Measurements from ENCODE around the gene DOCK1.
A peak's percentile ranks its signal among the peaks of the same experiment; 100 is the strongest.

The DOCK1 gene

DNA sequence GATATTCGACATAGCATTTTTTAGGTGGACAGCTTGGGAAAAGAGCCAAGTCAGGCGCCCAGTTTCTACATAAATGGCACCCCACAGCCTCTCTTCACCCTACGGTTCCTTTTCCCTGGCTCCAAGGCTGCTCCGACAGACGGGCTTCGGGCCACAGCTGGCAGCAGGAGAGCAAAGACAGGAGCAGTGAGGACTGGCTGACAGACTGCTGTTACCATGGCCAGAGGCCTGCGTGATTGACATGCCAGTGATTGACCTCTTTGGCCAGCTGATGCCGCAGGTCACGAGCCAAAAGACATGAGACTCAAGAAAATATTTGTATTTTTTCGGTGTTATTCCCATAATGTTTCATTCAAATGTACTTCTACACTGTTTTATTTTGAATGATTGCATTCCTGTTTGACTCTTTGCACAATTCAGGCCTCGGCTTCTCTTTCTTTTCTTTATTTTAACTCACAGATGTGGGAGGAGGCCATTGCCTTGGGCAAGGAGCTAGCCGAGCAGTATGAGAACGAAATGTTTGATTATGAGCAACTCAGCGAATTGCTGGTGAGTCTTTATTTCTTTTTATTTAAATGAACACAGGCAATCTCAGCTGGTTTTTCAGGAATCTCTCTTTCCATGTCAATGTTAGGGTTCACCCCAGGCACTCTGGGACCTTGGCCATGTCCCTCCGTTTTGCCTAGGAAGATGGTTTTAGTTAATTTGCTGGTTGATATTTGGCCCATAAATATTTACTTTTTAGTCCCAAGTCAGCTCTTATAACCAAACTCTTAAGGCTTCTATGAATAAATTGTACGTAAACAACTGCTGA lies 497.6 kb downstream of the DOCK1 start:
- Histone ChIP-seq H3K14ac (ENCODE audit: low read length in 2 of 2) (no peak overlapping the region), H2BK12ac (ENCODE audit: low read length in 2 of 2) (peak overlapping the region in 1 of 2 experiments; percentile 8), H3K9ac (ENCODE audit: low read length) (no peak overlapping the region), H3K4me1 (ENCODE audit: control insufficient read depth, insufficient read depth, low read depth, low read length) (peaks cover 19% of the 10 kb centered on the region), H3K4me2 (ENCODE audit: low read length, poor library complexity, severe bottlenecking) (no peak overlapping the region), H3K36me3 (ENCODE audit: control insufficient read depth in 1 of 2, insufficient read depth in 2 of 2, low read depth in 1 of 2, low read length in 2 of 2) (peaks cover 13 to 46% of the 10 kb centered on the region in 2 experiments), H3K27me3 (ENCODE audit: control insufficient read depth in 1 of 2, insufficient read depth in 1 of 2, low read length in 2 of 2) (no peaks in the 10 kb centered on the region), H2BK5ac (ENCODE audit: low read depth, low read length, poor library complexity, severe bottlenecking) (no peak overlapping the region), H3K9me3 (ENCODE audit: control insufficient read depth, low read length) (no peaks in the 10 kb centered on the region), H4K91ac (ENCODE audit: low read length) (no peak overlapping the region), H3K4me3 (ENCODE audit: insufficient read depth in 1 of 2, low read depth in 1 of 2, low read length in 2 of 2) (no peak overlapping the region), H4K8ac (ENCODE audit: low read length) (no peak overlapping the region), H3K27ac (ENCODE audit: low read length, poor library complexity, severe bottlenecking) (no peak overlapping the region), H3K4ac (ENCODE audit: low read depth in 1 of 2, low read length in 2 of 2) (no peak overlapping the region), H3K79me1 (replicated peaks; ENCODE audit: low read length, poor library complexity, severe bottlenecking) (peaks cover 2% of the 10 kb centered on the region), H2AFZ (ENCODE audit: low read depth, low read length) (no peak overlapping the region), H3K23ac (ENCODE audit: low read length in 2 of 2) (no peak overlapping the region), H2BK15ac (ENCODE audit: low read depth, poor library complexity, severe bottlenecking) (no peak overlapping the region), H2AK5ac (ENCODE audit: low read length, severe bottlenecking) (no peak overlapping the region), H2BK120ac (ENCODE audit: low read depth, low read length) (no peak overlapping the region), H3K18ac (ENCODE audit: low read depth in 1 of 2, low read length in 2 of 2) (peak overlapping the region in 1 of 2 experiments; percentile 67)
- WGBS, result 91% methylated on average over 12 of the region's 16 CpGs
- DNase-seq, result peak; percentile 52

DNA sequence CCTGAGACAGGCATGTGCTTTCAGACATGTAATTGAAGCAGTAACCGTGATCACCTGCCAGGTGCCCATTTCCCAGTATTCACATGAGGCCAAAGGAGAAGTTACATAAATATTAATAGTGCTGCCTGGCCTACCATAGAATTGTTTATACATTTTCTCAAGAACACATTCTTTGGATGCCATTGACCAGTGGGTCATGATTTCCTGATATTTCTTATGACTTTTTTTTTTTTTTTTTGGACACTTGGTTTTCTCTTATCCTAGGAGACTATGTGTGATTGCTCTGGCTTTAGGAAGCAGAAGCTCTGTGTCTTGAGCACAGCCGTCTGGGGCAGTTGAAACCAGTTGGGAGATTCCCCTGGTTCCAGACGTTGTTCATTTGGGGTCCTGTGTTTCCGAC lies 500.0 kb downstream of the DOCK1 start:
- no peak overlapping the region for H2BK120ac ChIP-seq (ENCODE audit: low read depth, low read length)
- no peaks in the 10 kb centered on the region for H3K9me3 ChIP-seq (ENCODE audit: control insufficient read depth, low read length)
- peak overlapping the region; percentile 74 for H4K8ac ChIP-seq (ENCODE audit: low read length)
- H3K4me3 ChIP-seq (ENCODE audit: insufficient read depth in 1 of 2, low read depth in 1 of 2, low read length in 2 of 2), result no peak overlapping the region
- H3K79me1 ChIP-seq (replicated peaks; ENCODE audit: low read length, poor library complexity, severe bottlenecking), result peaks cover 2% of the 10 kb centered on the region
- peak; percentile 43 for DNase-seq
- H3K23ac ChIP-seq (ENCODE audit: low read length in 2 of 2), result no peak overlapping the region
- H3K4ac ChIP-seq (ENCODE audit: low read depth in 1 of 2, low read length in 2 of 2), result peak overlapping the region in 1 of 2 experiments; percentile 1
- no peak overlapping the region for H2AFZ ChIP-seq (ENCODE audit: low read depth, low read length)
- H3K18ac ChIP-seq (ENCODE audit: low read depth in 1 of 2, low read length in 2 of 2), result peak overlapping the region in 1 of 2 experiments; percentile 68
- no peaks in the 10 kb centered on the region for H3K27me3 ChIP-seq (ENCODE audit: control insufficient read depth in 1 of 2, insufficient read depth in 1 of 2, low read length in 2 of 2)
- no peak overlapping the region for H2BK5ac ChIP-seq (ENCODE audit: low read depth, low read length, poor library complexity, severe bottlenecking)
- WGBS, result 66% methylated on average over 4 of the region's 4 CpGs
- H3K14ac ChIP-seq (ENCODE audit: low read length in 2 of 2), result no peak overlapping the region
- no peak overlapping the region for H3K9ac ChIP-seq (ENCODE audit: low read length)
- peaks cover 13% of the 10 kb centered on the region for H3K4me1 ChIP-seq (ENCODE audit: control insufficient read depth, insufficient read depth, low read depth, low read length)
- peak overlapping the region; percentile 1 for H4K91ac ChIP-seq (ENCODE audit: low read length)
- H3K27ac ChIP-seq (ENCODE audit: low read length, poor library complexity, severe bottlenecking), result peak overlapping the region; percentile 12
- peak overlapping the region in 1 of 2 experiments; percentile 68 for H2BK12ac ChIP-seq (ENCODE audit: low read length in 2 of 2)
- peak overlapping the region; percentile 69 for H2AK5ac ChIP-seq (ENCODE audit: low read length, severe bottlenecking)
- H3K4me2 ChIP-seq (ENCODE audit: low read length, poor library complexity, severe bottlenecking), result no peak overlapping the region
- H3K36me3 ChIP-seq (ENCODE audit: control insufficient read depth in 1 of 2, insufficient read depth in 2 of 2, low read depth in 1 of 2, low read length in 2 of 2), result peaks cover 12 to 62% of the 10 kb centered on the region in 2 experiments
- peak overlapping the region; percentile 56 for H2BK15ac ChIP-seq (ENCODE audit: low read depth, poor library complexity, severe bottlenecking)

DNA sequence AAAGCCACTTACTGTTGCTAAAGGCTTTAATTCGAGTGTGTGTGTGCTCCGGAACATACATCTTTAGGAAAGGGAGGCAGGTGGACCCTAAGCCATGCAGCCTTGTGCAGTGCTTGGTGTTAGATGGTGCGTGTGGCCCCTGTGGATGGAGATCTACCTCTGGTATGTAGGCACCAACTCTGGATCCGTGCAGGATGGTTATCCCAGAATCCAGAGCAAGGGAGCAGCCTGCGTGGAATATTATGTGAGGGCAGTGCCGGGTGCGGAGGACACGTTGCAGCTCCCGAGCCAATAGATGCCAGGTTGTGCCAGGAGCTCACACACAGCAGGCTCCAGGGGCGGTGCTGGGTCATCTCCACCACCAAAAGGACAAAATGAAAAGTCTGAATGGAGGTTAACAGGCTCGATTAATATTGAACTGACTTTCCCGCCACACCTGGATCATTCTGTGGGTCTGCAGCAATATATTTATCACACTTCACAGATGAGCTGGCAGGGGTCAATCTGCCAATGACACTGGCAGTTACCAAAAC lies 500.9 kb downstream of the DOCK1 start:
- peaks cover 12% of the 10 kb centered on the region for H3K4me1 ChIP-seq (ENCODE audit: control insufficient read depth, insufficient read depth, low read depth, low read length)
- H3K9me3 ChIP-seq (ENCODE audit: control insufficient read depth, low read length), result no peaks in the 10 kb centered on the region
- H3K27me3 ChIP-seq (ENCODE audit: control insufficient read depth in 1 of 2, insufficient read depth in 1 of 2, low read length in 2 of 2), result no peaks in the 10 kb centered on the region
- H2BK5ac ChIP-seq (ENCODE audit: low read depth, low read length, poor library complexity, severe bottlenecking), result no peak overlapping the region
- H3K18ac ChIP-seq (ENCODE audit: low read depth in 1 of 2, low read length in 2 of 2), result peak overlapping the region in 1 of 2 experiments; percentile 40
- H3K4me2 ChIP-seq (ENCODE audit: low read length, poor library complexity, severe bottlenecking), result no peak overlapping the region
- peak overlapping the region in 1 of 2 experiments; percentile 45 for H2BK12ac ChIP-seq (ENCODE audit: low read length in 2 of 2)
- H3K4me3 ChIP-seq (ENCODE audit: insufficient read depth in 1 of 2, low read depth in 1 of 2, low read length in 2 of 2), result no peak overlapping the region
- no peak overlapping the region for H3K23ac ChIP-seq (ENCODE audit: low read length in 2 of 2)
- WGBS, result 98% methylated on average over 12 of the region's 12 CpGs
- H4K91ac ChIP-seq (ENCODE audit: low read length), result no peak overlapping the region
- peaks cover 2% of the 10 kb centered on the region for H3K79me1 ChIP-seq (replicated peaks; ENCODE audit: low read length, poor library complexity, severe bottlenecking)
- H2AFZ ChIP-seq (ENCODE audit: low read depth, low read length), result no peak overlapping the region
- no peak overlapping the region for H3K4ac ChIP-seq (ENCODE audit: low read depth in 1 of 2, low read length in 2 of 2)
- no peak overlapping the region for H2BK15ac ChIP-seq (ENCODE audit: low read depth, poor library complexity, severe bottlenecking)
- H2BK120ac ChIP-seq (ENCODE audit: low read depth, low read length), result no peak overlapping the region
- no peak overlapping the region for H3K9ac ChIP-seq (ENCODE audit: low read length)
- no peak overlapping the region for H2AK5ac ChIP-seq (ENCODE audit: low read length, severe bottlenecking)
- peak overlapping the region in 1 of 2 experiments; percentile 66 for H3K14ac ChIP-seq (ENCODE audit: low read length in 2 of 2)
- H3K27ac ChIP-seq (ENCODE audit: low read length, poor library complexity, severe bottlenecking), result no peak overlapping the region
- DNase-seq, result no peak
- no peak overlapping the region for H4K8ac ChIP-seq (ENCODE audit: low read length)
- H3K36me3 ChIP-seq (ENCODE audit: control insufficient read depth in 1 of 2, insufficient read depth in 2 of 2, low read depth in 1 of 2, low read length in 2 of 2), result peaks cover 14 to 69% of the 10 kb centered on the region in 2 experiments

DNA sequence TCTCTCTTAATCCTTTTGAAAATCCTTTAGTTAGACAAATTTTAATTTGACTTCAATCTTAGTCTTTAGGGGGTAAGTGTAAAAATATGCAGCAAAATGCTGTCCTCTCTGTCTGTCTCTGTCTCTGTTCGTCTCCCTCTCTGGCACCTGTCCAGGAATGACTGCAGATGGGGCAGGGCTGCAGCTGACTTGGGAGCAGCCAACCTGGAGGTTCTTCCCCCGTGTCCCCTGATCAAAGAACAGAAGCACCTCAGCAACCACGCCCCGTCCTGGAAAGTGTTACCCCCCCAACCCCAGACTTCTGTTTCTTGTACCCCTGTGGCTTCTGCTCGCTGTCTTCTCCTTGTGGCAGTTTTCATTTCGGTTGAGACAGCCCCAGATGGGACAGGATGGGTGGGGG lies 502.3 kb downstream of the DOCK1 start:
- Histone ChIP-seq H3K9me3 (ENCODE audit: control insufficient read depth, low read length) (no peaks in the 10 kb centered on the region), H3K36me3 (ENCODE audit: control insufficient read depth in 1 of 2, insufficient read depth in 2 of 2, low read depth in 1 of 2, low read length in 2 of 2) (peaks cover 16 to 71% of the 10 kb centered on the region in 2 experiments), H2BK120ac (ENCODE audit: low read depth, low read length) (no peak overlapping the region), H2AK5ac (ENCODE audit: low read length, severe bottlenecking) (no peak overlapping the region), H3K27me3 (ENCODE audit: control insufficient read depth in 1 of 2, insufficient read depth in 1 of 2, low read length in 2 of 2) (no peaks in the 10 kb centered on the region), H3K4me3 (ENCODE audit: insufficient read depth in 1 of 2, low read depth in 1 of 2, low read length in 2 of 2) (no peak overlapping the region), H2BK5ac (ENCODE audit: low read depth, low read length, poor library complexity, severe bottlenecking) (no peak overlapping the region), H3K79me1 (replicated peaks; ENCODE audit: low read length, poor library complexity, severe bottlenecking) (peaks cover 2% of the 10 kb centered on the region), H2AFZ (ENCODE audit: low read depth, low read length) (no peak overlapping the region), H3K9ac (ENCODE audit: low read length) (no peak overlapping the region), H3K4ac (ENCODE audit: low read depth in 1 of 2, low read length in 2 of 2) (no peak overlapping the region), H3K18ac (ENCODE audit: low read depth in 1 of 2, low read length in 2 of 2) (no peak overlapping the region), H4K8ac (ENCODE audit: low read length) (no peak overlapping the region), H4K91ac (ENCODE audit: low read length) (no peak overlapping the region), H3K4me1 (ENCODE audit: control insufficient read depth, insufficient read depth, low read depth, low read length) (peaks cover 12% of the 10 kb centered on the region), H3K4me2 (ENCODE audit: low read length, poor library complexity, severe bottlenecking) (no peak overlapping the region), H3K23ac (ENCODE audit: low read length in 2 of 2) (no peak overlapping the region), H2BK15ac (ENCODE audit: low read depth, poor library complexity, severe bottlenecking) (no peak overlapping the region), H3K27ac (ENCODE audit: low read length, poor library complexity, severe bottlenecking) (no peak overlapping the region), H3K14ac (ENCODE audit: low read length in 2 of 2) (no peak overlapping the region), H2BK12ac (ENCODE audit: low read length in 2 of 2) (no peak overlapping the region)
- 95% methylated on average over 6 of the region's 6 CpGs for WGBS
- no peak for DNase-seq
